ENCODE measurements around the gene LPP.

Gene LPP

DNA sequence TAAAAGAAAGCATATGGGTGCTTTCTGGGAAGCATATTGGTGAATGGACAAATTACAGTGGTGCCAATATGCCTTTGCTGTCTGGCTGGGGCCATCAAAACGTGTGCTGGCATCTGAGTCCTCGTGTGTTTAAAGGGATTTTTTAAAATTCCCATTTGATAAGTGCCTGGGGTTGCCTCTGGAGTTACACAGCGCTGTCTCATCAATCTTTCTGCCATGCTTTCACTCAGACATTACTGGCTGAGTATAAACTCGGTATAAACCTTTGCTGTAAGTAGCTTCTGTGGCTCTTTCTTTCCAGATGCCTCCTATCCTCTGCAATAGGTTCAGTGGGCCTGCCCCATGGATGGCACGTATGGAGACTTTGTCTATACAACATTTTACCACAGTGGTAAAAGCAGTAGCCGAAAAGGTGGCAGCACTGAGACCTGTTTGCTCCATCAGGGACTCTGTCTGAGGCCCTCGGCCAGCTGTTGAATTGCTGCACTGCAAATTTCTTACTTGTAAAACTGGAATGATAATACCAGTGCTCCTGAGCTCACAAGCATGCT is 195.5 kb downstream of the LPP start:
- no peak for TF ChIP-seq ZFX (IDR thresholded peaks at IDR 0.05; ENCODE audit: borderline replicate concordance)
- TF ChIP-seq, protein P1, sequence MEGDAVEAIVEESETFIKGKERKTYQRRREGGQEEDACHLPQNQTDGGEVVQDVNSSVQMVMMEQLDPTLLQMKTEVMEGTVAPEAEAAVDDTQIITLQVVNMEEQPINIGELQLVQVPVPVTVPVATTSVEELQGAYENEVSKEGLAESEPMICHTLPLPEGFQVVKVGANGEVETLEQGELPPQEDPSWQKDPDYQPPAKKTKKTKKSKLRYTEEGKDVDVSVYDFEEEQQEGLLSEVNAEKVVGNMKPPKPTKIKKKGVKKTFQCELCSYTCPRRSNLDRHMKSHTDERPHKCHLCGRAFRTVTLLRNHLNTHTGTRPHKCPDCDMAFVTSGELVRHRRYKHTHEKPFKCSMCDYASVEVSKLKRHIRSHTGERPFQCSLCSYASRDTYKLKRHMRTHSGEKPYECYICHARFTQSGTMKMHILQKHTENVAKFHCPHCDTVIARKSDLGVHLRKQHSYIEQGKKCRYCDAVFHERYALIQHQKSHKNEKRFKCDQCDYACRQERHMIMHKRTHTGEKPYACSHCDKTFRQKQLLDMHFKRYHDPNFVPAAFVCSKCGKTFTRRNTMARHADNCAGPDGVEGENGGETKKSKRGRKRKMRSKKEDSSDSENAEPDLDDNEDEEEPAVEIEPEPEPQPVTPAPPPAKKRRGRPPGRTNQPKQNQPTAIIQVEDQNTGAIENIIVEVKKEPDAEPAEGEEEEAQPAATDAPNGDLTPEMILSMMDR (IDR thresholded peaks at IDR 0.05) = 0 out of 2 replicates have a peak, but pooled peaks have one; percentile 13

DNA sequence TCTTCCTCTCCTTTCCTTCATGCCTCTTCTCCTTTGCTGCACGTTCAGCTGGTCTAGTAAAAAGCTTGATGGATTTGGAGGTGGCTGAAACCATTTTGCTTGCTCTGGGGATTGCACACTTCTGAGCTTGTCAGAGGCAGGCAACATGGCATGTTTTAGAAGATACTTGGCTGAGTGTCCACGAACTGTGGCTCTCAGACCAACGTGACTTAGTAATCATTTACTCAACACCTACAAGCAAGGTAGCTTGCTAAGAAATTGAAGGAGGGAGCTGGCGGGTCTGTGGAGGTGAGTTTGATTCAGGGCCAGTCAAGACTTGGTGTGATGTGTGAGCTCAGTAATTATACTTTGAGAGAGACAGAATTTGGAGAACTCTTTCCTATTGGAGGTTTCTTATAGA is 196.0 kb downstream of the LPP start:
- H3K27ac ChIP-seq = no peak overlapping the region
- TF ChIP-seq, protein P1 (IDR thresholded peaks at IDR 0.05) = 0 out of 2 replicates have a peak, but pooled peaks have one; percentile 3
- no peak for TF ChIP-seq ZFX (IDR thresholded peaks at IDR 0.05; ENCODE audit: borderline replicate concordance)

More for the DNA sequence above, 195.5 kb downstream of the LPP start:
- H3K27ac ChIP-seq = no peak overlapping the region

DNA sequence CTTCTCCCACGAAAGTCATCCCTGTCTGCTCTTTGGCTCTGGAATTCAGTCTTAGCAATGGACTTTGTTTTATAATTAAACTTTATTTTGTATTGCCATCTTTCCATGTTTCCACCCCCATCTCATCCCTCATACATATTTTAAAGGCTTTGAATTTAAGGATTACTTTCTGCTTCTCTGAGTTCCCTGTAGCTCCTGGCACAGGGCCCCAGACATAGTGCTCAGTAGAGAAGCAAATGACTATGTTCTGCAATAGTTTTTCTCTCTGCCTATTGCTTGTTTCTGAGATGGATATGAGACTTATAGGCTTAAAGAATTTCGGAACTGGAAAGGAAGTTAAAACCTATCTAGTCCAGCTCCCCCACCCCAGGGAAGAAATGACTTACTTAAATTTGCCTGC is 197.0 kb downstream of the LPP start:
- no peak overlapping the region for H3K27ac ChIP-seq
- TF ChIP-seq ZFX (IDR thresholded peaks at IDR 0.05; ENCODE audit: borderline replicate concordance) = no peak
- TF ChIP-seq, protein P1 (IDR thresholded peaks at IDR 0.05) = no peak

DNA sequence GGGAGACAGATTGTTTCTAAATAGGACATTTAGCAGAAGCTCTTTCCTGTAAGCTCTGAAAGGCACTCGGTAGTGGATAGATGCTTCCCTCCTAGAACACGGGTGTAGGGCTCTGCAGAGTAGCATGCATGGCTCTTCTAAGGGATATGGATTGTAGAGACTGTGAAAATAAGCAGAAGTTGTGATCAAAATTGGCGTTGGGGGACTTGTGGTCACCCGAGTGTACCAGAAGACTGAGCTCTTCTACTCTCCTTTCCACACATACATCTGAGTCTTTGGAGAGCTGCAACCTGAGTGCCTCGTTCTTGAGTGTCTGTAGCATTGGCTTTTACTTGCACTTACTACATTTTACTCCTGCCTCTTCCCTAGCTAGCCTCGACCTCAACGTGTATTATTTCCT is 197.7 kb downstream of the LPP start:
- H3K27ac ChIP-seq = no peak overlapping the region
- no peak for TF ChIP-seq ZFX (IDR thresholded peaks at IDR 0.05; ENCODE audit: borderline replicate concordance)
- TF ChIP-seq, protein P1 (IDR thresholded peaks at IDR 0.05) = no peak

DNA sequence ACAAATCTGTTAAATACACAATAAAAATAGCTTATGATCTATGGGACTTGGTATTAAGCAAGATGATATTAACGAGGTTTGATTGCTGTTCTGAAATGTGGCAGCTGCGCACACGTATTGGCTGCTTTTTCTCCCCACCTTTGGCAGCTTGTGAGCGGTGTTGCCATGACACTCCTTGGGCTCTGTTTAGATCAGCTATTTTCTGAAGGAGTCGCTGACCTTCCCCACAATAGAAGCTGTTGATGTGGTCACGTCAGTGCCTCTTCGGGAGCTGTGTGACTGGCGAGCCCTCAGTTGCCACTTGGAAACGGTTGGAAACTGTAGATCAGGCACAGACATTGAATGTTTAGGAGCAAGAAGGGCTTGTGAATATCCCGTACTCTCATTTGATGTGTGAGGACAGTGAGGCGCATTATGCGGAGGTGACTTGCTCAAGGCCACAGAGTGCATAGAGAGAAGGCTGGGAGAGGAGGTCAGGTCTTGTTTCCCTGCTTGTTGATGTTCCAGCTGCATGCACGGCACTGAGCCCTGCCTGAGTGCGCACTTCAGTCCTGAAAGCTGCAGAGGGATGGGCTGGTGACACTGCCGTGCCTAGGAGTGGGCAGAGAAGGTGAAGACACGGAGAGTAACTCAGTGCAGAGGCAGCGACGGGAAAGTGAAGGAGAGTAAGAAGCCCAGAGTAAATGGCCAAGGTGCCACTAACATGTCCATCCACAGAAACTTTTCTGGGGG is 198.4 kb downstream of the LPP start:
- TF ChIP-seq ZFX (IDR thresholded peaks at IDR 0.05; ENCODE audit: borderline replicate concordance) = no peak
- TF ChIP-seq, protein P1 (IDR thresholded peaks at IDR 0.05) = no peak
- no peak overlapping the region for H3K27ac ChIP-seq

DNA sequence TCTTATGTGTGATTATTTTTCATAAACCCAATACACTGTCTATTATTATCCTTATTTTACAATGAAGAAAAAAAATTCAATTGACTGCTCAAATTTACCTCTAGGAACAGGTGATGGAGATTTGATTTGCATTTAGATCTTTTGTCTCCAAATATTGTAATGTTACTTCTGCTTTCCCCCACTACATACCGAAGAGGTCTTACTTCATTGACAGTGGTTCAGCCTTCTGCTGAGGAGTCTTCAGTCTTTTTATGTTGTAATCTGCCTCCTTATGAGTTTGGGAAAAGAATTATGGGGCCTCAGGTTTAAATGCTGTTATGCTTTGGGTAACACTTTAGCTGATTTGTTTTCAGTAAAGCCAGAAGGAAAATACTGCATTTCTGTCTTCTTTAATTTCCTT is 199.5 kb downstream of the LPP start:
- H3K27ac ChIP-seq = no peak overlapping the region
- TF ChIP-seq ZFX (IDR thresholded peaks at IDR 0.05; ENCODE audit: borderline replicate concordance) = no peak
- TF ChIP-seq, protein P1 (IDR thresholded peaks at IDR 0.05) = no peak

DNA sequence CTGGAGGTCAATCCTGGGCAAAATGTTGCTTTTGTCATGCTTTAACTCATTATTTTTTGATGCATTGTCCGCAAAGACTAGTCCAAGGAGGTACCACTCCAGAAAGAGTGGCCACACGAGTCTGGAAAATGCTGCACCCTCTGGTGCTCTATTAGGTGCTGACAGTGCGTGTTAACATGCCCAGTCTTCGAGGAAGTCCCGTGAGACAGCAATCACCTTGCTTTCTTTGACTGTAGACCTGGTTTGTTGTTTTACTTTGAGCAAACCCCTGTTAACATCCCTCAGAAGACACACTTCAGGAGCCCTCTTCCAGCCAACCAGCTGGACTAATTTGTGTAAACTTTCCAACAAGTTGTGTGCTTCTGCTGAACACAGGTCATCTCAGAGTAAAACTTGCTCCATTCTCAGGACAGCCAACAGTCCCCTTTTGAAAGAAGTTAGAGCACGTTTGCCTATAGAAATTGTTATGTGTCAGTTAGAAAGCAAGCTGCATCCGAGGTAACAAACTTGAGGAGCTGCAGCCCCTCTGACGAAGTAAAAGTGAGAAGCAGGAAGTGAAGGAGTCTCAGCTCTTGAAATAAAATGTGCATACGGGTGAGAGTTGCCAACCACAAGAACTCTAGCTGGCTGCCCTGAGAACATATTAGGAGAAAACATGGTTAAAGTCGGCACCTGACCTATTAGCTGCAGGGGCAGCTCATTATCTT is 205.0 kb downstream of the LPP start:
- H3K27ac ChIP-seq = no peak overlapping the region

More for the DNA sequence above, 205.0 kb downstream of the LPP start:
- no peak for TF ChIP-seq ZFX (IDR thresholded peaks at IDR 0.05; ENCODE audit: borderline replicate concordance)
- TF ChIP-seq, protein P1 (IDR thresholded peaks at IDR 0.05) = no peak

Data from 22Rv1 (cell line).